NOMO-1 treated with dmso at 0.1 percent for 144 hours (cell line): ENCODE results near the gene ZMYND11.

ENCODE experiments used
- DNase-seq: peaks from one replicate; lab custom pipeline; 2025; ENCODE audit not compliant: unreplicated experiment; lab: John Stamatoyannopoulos, UW

ZMYND11 gene

DNA sequence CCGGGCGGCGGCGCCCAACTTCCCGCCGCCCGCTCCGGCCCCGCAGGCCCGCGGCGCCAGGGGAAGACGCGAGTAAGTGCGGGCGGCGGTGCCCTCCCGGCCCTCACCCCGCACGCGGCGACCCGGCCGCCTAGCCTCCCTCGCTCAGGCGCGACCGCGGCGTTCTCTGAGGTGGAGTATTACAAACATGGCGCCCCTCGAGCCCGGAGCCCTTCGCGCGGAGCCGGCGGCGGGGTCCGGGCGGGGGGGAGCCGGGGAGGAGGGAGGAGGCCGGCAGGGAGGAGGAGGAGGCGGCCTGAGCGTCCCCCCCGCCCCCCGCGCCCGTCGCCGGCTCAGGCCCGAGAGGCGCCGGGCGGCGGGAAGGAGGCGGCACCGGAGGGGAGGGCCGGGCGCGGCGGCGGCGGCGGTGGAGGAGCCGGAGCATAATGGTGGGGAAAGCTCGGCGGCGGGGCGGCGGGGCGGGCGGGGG, at the start of gene ZMYND11:
ZMYND11 (plus strand) TSS at position 324 of the 469 bp plus-strand sequence. CDS start 44,558 bp downstream, outside the sequence.
- no peak for DNase-seq

DNA sequence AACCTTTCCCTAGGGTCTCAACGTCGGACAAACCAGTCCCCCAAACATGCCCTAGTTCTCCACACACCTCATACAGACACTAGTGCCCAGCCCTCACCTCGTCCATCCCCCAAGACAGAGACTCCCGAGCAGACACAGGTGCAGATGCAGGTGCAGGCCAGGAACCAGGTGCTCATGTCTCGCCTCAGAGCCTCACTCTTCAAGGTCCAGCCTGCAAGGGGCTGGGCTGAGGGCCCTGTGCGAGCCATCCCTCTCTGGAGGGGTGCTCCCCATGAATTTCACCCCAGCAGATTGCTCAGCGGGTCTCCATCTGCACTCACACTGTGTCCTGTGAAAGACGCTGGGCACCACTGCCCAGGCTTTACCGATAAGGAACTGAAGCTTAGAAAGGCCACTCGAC, 49.2 kb upstream of the ZMYND11 start:
- DNase-seq: no peak

DNA sequence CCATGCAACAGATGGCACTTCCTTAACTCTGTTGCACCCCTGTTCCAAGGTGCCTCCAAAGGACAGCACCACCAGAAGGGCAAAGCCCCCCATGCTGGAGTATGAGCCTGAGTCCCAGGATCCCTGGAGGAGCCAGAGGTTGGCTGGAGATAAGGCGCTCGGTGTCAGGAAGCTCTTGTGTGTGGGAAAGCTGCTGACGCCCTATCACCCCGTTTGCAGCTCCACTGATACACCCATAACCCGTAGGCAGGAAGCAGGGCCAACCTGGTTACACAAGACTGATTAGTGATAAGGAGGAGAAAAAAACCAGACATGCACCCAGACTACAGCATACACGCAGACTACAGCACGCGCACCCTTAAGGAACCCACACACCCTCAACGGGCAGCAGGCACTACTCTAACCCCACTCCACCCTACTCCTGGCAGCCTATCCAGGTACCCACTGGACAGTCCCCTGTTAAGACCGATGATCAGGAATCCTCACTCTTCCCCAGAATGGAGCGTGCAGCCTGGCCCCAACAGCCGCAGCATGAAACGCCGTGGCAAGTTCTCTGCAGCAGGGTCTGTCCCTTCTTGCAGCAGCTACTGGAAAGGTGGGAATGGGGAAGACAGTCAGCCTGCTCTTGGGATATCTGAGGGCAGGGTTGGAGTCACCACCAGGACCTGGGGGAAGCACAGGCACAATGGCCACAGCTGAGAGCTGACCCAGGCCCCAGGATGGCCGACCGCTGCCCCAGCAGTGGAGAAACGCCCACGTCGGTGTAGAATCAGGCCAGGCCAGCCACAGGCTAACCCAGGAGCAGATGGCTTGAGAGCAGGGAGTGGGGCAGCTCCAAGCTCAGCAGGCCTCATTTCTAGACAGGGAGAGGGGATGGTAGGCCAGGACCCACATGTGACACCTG, 47.8 kb upstream of the ZMYND11 start:
- no peak for DNase-seq

DNA sequence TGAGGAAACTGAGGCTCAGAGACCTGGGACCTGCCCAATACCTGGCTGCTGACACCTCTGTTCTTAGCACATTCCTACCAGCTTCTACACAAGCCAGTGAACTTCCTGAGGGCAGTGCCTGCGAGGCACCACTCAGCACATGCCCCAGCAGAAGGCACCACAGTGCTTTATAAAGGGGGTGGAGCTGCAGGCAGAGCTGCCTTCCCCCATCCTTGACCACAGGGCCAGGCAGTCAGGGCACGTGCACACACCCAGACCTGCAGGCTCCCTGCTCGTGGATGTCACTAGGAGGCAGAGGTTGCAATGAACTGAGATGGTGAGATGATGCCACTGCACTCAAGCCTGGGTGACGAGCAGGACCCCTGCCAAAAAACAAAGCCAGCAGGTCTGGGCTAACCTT, 47.0 kb upstream of the ZMYND11 start:
- no peak for DNase-seq

DNA sequence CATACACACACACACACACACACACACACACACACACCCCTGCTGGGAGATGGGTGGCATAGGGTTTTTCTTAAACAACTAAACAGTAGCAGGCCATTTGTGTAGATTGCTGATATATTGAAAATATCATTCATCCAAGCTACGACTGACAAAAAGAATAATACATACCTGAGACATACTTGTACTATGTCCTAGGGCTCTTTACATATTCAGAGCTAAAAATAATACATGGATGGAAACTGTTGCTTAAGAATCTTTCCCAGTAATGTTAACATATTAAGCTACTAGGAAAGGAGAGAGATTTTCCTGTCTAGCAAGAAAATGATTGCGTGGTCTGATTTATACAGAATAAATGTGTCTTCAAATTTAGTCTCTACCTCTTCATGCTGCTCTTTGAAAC, 46.0 kb upstream of the ZMYND11 start:
- no peak for DNase-seq

DNA sequence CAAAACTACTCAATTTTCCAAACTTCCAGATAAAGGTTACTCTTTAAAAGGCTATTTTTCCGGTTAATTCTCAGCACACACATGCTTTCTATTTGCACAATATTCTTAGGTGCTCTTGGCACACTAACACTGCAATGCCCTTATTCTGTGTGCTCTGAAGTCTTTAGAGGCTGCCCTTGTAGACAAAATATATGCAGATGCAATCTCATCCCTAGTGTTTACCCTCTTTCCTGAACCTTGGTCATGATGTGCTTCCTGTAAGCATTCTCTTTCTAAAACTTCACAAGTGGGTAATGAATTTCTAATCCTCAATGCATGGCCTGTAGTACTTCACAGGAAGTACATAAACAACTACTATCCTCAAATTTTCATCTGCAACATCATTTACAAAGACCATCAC, 45.1 kb upstream of the ZMYND11 start:
- DNase-seq: no peak

DNA sequence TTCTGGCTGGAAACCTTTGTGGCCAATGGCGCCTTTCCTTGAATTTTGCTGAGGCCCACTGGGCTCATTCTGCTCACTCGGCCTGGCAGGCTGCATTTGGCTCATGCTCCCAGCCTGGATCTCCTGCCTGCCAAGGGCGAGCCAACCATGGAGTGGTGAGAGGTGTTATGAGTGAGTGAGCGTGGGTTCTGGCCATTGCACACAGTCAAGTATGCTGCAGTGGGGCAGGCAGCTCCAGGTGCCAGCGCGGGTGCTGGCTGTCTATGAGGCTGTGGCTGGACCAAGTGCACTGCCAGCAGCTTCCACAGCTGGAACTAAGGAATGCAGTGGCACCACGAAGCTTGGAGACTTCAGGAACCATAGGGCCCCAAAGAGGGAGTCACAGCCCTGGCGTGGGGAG, 43.9 kb upstream of the ZMYND11 start:
- DNase-seq: no peak

DNA sequence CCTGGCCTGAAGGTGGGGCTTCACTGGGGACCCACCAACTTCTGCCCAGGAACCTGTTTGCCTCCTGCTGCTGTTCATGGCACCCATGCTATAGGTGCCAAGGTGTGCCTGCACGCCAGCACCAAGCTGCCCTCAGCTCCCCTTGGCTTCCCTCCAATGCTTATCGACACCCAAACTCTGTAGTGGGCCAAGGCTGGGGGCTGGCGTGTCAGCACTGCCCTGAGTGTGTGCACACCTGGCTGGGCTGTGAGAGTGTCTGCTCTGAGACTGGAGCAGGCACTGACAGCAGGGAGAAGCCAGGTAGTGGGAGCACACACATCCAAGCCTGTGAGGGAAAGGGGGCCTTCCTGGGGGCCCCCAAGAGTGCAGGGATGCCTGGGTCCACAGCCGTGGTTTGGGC, 43.1 kb upstream of the ZMYND11 start:
- no peak for DNase-seq

DNA sequence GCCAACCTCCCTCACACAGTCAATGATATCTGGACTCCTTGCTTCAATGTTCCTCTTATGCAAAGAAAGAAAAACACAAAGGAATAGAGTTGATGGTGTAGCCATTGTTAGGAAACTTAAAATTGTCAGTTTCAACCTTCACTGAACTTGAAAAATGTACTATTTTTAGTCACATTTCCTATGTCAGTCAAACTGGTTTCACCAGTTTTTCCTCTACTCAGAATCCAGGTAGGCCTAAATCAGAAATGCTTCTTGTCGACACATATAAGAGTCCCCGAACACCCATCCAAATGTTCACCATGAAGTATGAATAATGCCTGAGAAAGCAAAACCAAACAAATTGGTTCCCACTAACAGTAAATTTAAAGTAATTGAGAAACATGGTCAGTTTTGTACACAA, 42.4 kb upstream of the ZMYND11 start:
- DNase-seq: no peak

DNA sequence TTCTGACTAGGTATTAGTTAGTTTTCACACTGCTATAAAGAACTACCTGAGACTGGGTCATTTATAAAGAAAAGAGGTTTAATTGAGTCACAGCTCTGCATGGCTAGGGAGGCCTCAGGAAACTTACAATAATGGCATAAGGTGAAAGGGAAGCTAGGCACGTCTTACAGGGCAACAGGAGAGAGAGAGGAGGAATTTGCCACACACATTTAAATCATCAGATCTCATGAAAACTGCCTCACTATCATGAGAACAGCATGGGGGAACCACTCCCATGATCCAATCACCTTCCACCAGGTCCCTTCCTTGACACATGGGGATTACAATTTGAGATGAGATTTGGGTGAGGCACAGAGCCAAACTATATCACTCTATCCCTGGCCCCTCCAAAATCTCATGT, 40.6 kb upstream of the ZMYND11 start:
- no peak for DNase-seq

DNA sequence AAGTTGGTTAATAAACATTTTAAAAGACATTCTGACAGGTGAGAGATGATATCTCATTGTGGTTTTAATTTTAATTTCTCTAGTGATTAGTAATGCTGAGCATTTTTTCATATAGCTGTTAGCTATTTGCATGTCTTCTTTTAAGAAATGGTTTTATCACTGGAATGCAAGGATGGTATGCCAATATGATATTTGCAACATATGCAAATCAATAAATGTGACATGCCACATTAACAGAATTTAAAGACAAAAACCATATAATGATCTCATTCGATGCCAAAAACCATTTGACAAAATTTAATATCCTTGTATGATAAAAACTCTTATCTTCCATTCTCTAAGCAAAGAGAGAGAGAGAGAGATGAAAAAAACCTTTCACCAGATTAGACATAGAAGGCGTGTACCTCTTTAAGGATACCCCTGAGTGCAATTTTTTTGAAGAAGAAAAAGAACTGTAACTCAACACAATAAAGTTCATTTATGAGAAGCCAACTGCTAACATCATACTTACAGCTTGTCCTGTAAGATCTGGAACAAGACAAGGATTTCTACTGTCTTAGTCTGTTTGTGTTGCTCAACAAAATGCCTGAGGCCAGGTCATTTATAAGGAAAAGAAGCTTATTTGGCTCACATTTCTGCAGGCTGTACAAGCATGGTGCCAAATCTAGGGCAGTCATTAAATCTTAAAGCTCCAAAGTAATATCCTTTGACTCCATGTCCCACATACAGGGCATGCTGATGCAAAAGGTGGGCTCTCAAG, 39.7 kb upstream of the ZMYND11 start:
- DNase-seq: no peak

DNA sequence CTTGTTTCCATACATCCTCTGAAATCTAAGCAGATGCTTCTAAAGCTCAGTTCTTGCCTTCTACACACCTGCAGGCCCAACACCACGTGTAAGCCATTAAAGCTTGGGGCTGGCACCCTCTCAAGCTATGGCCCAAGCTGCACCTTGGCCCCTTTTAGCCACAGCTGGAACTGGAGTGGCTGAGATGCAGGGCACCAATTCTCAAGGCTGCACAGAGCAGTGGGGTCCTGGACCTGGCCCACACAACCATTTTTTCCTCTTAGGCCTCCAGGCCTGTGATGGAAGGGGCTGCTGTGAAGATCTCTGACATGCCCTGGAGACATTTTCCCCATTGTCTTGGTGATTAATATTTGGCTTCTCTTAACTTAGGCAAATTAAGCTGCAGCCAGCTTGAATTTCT, 38.8 kb upstream of the ZMYND11 start:
- no peak for DNase-seq

DNA sequence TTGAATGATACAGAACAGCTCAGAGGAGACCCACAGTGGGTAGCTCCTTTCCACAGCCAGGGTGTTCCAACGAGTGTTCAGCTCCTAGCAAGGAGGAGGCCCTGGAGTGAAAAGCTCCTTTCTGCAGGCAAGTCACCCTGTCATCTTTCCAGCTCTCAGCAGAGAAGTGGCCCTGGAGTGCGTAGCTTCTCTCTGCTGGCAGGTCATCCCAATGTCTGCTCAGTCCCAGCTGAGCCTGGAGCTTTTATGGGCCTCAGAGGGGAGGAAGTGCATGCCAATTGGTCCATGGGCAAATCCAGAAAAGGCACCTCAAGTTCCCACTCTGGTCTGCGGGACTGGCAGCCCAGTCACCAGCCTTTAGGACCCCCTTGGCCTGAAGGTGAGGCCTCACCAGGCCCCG, 30.8 kb upstream of the ZMYND11 start:
- DNase-seq: no peak

DNA sequence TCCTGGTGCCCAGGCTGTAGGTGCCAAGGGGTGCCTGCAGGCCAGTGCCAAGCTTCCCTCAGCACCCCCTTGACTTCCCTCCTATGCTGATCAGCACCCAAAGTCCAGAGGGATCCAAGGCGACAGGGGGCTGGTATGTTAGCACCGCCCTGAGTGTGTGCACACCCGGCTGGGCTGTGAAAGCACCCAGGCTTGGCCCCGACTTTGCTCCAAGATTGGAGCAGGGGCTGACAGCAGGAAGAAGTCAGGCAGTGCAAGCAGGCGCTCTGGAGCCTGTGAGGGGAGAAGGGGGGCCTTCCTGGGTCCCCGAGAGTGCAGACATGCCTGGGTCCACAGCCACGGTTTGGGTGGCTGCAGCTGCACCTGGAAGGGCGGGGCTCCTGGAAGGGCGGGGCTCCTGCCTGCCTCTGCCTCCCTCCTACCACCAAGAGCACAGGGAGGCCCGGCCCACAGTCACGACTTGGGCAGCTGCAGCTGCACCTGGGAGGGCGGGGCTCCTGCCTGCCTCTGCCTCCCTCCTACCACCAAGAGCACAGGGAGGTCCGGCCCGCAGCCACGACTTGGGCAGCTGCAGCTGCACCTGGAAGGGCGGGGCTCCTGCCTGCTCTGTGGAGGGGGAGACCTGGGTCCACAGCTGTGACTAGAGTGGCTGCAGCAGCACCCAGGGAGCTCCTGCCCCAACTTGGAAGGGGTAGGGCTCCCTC, 30.2 kb upstream of the ZMYND11 start:
- no peak for DNase-seq

DNA sequence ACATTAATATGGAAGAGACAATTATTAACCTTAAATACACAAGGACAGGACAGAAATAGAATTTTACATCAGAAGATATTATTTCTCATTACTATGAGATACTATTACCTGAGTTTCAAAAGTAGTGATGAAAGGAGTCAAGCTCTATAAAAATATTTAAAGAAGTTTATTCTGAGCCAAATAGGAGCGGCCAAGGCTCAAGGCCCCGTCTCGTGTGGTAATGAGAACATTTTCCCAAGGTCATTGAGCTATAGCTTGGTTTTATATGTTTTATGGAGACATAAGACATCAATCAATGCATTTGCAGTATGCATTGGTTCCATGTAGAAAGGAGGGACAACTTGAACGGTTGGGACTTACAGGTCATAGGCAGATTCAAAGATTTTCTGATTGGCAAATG, 29.4 kb upstream of the ZMYND11 start:
- DNase-seq: no peak

DNA sequence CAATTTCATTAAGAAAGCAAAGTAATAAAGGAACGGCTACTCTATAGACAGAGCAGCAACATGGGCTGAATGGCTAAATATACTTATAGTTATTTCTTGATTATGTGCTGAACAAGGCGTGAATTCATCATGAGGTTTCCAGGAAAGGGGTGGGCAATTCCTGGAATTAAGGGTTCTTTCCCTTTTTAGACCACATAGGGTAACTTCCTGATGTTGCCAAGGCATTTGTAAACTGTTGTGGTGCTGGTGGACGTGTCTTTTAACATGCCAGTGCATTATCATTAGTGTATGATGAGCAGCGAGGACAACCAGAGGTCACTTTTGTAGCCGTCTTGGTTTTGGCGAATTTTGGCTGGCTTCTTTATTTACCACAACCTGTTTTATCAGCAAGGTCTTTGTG, 28.5 kb upstream of the ZMYND11 start:
- no peak for DNase-seq

DNA sequence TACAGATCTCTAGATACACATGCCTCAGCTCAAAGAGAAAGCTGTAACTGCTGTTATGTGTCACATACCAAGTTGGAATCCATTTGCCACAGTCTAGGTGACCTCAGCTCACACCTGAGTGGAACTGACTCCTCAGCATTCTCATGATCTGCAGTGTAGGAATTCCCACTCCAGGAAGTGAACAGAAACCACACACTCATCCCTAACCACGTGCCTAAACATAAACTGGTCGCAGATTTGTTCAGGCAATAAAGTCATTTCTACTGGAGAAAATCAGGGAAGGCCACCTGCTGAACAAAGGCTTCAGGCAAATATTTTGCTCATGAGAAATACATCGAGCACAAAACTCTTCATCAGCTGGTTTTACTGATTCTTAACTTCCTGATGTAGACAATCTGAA, 23.0 kb upstream of the ZMYND11 start:
- no peak for DNase-seq

DNA sequence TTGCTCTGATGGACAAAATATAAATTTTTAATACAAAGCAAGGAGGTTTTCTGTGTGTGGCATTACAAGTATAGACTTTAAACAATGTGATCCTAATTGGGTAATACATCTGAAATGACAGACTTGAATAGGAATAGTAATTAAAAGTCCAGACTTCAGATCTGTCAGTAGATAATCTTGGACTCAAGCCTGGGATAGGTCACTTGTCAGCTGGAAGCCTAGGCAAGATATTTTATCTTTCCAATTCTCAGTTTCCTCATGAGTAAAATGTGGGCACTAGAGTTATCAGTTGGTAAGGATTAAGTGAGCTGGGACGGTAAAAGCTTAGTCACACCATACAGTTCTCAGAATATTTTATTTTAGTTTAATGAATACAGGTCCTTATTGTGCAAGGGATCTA, 10.4 kb upstream of the ZMYND11 start:
- DNase-seq: no peak

DNA sequence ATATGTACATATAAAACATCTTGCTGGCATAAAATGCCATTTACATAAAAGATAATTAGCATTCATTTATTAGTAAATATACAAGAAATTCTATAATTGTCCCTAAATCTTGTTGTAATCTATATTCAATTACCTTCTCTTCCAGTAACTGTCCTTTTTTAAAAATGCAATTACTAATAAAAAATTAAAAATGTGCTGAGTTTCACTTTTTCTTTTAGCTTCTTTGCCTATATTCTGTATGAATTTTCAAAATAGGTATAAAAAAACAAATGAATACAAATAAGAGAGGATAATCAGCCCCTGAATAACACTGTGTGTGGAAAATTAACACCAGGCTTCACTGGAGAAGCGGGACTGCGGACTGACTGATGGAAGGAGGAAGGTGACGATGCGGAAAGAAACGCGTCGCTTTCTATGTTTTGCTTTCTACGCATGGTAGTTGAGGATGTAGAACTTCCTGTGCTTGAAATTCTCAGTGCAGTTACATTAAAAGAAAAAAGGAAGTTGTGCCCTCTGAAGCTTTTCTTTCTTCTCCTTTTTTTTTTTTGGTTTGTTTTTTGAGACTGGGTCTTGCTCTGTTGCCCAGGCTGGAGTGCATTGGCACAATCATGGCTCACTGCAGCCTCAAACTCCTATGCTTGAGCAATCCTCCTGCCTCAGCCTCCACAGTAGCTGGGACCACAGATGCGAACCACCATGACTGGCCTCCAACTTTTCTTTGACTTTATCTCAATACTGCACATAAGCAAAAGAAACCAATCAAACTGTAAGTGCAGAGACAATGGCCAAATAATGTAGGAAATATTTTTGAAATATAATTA, 7.4 kb upstream of the ZMYND11 start:
- peak; percentile 73 for DNase-seq

DNA sequence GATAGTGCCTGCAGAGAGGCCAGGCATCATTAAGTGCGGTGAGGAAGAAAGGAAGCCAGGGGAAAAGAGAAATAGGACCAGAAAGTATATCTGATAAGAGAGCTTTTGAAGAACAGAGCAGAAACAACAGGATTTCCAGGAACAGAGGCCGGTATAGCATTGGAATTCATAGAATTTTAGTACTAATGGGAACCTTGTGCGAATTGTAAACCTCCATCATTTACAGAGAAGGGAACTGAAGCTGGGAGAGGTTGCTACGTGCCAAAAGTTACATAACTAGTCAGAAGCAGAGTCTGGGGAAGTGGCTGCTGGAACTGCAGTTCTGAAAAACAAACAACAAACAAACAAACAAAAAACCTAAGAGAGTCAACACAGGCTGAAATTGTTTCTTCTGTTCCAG, 5.4 kb upstream of the ZMYND11 start:
- no peak for DNase-seq
